CD4-positive, alpha-beta T cell treated with Interleukin-17A for 1 hour (primary cell): ENCODE results near the gene STX1A.
"Not testable (repeated sequence)": the region's sequence is repeated elsewhere in the genome, so short reads cannot be mapped to it uniquely, and the experiment has no call there.

Source experiments
- DNase-seq: peaks from one replicate; pipeline ENCODE4 v3.0.0-alpha.2; 2020

STX1A gene

DNA sequence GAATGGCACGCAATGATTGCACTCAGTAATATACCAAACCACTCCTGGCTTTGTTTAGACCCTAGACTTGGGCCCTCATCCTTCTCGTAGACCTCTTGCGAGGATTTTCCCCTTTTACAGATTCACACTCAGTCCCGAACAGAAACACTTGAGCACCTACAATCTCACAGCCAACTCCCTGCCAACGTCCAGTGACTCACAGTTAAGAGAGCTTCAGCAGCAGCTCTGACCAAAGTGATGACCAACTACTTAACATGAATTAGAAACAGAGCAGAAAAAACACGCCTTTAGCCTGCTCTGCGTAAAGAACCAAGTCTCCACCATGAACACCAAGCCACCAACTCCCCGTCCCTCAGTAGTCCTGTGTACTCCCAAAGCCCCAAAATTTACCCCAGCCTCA, 38.4 kb downstream of the STX1A start:
- DNase-seq, result no peak

DNA sequence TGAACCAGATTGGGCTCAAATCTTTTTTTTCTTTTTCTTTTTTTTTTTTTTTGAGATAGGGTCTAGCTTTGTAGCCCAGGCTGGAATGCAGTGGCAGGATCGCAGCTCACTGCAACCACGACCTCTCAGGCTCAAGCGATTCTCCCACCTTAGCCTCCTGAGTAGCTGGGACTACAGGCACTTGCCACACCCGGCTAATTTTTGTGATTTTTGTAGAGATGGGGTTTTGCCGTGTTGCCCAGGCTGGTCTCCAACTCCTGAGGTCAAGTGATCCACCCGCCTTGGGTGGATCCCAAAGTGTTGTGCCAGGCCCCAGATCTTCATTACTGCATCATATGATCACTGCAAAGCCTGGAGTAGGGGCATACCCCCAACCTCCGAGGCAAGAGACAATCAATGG, 39.0 kb downstream of the STX1A start:
- no peak for DNase-seq

DNA sequence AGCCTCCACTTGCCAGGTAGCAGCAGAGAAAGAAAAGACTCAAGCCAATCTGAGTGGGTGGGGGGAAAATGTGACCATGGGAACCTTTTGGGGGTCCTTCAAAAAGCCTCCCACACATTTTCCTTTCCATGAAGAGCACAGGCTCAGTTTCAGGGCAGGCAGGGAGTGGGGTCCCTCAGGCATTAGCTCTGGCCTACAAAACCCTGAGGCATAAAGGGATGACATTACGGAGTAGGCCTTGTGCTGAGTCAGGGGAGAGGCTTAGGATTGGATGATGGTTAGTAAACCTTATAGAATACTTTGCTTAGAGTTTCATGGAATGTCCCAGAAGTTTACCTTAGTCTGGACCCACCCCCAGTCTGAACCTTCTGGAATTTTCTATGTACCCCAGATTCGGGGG, 39.8 kb downstream of the STX1A start:
- DNase-seq, result no peak

DNA sequence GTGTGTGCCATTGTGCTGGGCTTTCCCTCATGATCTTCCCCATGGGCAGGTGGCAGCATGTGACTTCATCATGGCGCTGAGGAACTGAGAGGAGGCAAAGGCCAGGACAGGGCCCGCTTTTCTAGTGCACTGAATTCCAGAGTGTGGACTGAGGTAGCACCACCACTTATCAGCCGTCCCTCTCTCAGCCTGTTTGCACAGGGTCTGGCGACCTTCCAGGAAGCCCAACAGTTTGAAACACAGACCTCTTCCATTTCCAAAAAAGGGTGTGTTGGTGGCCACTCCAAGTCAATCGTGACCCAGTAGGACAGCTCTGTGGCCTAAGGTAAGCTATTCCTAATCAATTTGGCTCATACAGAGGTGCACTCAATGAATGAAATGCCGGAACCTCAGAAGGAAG, 40.6 kb downstream of the STX1A start:
- DNase-seq, result no peak

DNA sequence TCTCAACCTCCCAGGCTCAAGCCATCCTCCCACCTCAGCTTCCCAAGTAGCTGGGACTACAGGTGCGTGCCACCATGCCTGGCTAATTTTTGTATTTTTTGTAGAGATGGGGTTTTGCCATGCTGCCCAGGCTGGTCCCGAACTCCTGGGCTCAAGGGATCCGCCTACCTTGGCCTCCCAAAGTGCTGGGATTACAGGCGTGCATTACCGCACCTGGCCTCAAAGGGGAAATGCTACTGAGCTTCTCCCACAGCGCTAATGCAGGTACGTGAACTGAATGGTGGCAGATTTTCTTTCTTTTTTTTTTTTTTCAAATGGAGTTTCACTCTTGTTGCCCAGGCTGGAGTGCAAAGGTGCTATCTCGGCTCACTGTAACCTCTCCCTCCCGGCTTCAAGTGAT, 43.4 kb downstream of the STX1A start:
- DNase-seq, result not testable (repeated sequence)

DNA sequence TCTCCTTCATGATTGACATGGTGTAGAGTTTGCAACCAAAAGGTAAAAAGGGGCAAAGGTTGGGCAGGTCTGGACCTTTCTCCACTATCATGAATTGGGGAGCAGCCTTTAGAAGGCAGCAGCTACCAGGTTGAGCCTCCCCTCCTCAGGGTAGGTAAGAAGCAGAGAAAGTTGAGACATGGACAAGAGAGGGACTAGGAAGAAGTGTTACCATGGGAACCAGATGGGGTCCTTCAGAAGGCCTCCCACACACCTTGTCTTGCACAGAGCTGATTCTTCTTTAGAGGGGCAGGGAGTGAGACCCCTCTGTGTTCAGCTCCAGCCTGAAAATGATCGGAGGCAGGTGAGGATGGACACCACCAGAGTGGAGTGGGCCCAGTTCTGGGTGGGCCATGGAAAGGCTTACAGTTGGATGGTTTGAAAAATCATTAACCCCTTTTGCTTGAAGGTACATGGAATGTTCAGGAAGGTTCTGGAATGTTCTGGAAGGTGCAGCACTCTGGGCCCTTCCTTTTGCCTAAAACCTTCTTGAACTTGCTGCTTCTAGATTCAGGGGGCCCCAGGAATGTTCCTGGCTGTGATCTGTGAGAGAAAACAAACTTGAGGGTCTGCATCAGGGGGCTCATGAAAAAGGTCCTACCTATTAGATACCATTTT, 44.9 kb downstream of the STX1A start:
- DNase-seq, result no peak

DNA sequence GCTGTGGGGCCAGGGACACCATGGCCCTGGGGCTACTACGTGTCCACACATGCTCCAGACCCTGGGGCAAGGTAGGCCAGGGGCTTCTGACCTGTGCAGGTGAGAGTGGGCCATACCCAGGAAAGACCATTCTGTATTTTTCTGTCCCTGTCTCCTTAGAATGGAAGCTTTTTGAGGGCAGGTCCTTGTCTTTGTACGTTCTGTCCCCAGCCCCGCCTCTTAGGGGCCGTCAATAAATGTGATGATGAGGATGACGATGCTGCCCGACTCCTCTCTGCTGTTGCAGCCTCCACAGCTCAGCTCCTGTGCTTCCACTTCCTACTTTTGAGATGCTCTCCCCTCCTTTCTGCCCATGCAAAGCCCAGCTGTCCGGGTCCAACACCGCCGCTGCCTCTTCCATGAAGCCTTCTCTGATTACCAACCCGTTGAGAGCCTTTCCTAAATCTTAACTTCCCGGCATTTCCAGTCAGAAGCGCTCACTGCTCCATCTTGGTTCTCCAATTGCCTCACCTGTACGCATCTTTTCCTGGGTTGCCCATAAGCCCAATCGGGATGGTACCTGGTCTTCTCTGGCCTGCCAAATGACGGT, 47.5 kb downstream of the STX1A start:
- no peak for DNase-seq

DNA sequence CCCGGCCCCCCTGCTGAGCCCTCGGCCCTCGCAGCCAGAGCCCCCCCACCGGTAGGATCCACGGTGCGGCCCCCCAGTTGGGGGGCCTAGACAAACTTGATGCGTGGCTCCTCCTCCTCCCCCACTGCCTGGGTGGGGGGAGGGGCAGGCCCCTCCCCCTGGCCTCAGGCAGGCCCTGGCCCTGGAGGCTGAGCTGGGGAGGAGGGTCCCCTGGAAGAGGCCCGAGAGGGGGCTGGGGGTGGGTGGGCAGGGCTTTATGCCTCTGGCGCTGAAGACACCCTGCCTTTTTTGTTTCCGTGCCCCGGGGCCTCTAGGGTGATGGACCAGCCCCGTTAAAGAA, 48.2 kb downstream of the STX1A start:
- DNase-seq, result no peak

DNA sequence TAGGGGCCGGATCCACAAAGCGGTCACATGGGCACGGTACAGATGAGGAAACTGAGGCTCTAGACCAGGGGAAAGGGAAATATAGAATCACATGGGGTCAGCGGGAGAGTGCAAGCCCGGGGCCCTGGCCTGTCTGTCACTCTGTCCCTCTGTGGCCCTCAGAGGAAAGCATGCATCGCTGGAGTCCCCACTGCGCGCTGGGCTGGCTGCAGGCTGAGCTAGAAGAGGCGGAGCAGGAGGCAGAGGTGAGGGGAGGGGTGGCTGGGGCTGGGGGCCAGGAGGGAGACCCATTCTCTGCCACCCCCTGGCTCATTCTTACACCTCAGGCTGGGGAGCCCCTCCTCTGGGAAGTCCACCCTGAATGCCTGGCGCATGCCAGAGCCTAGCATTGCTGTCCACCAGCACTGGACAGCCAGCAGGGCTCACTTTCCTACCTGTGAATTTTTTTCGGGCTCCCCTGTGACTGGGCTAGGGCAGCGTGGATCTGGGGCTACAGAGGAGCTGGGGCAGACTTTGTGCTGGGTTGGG, 49.5 kb downstream of the STX1A start:
- DNase-seq, result no peak

DNA sequence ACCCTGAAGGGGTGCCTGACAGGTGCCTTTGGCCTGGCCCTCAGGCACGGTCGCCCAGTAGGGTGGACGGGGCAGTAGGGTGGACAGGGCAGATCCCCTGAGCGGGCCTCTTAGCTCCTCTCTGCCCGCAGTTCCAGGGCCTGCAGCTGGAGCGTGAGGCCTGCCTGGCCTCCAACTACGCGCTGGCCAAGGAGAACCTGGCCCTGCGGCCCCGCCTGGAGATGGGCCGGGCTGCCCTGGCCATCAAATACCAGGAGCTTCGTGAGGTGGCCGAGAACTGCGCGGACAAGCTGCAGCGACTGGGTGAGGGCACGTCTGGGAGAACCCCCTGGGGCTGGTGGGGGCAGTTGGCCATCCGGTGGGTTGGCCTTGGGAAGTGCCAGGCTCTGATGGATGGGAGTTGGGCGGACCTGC, 50.2 kb downstream of the STX1A start:
- no peak for DNase-seq

DNA sequence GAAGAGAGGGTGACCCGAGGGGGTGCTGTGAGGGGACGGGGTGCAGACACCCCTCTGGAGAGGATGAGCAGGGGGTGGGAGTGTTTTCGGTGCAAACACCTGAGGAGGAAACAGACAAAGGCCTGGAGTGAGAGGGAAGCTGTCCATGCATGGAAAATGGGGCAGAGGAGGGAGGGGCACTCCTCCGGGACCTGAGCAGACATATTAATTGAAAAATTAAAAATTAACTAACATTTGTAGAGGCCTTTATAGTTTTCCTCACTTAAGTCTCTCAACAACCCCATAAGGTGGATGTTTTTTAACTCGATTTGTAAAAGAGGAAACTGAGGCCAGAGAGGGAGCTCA, 50.6 kb downstream of the STX1A start:
- no peak for DNase-seq

DNA sequence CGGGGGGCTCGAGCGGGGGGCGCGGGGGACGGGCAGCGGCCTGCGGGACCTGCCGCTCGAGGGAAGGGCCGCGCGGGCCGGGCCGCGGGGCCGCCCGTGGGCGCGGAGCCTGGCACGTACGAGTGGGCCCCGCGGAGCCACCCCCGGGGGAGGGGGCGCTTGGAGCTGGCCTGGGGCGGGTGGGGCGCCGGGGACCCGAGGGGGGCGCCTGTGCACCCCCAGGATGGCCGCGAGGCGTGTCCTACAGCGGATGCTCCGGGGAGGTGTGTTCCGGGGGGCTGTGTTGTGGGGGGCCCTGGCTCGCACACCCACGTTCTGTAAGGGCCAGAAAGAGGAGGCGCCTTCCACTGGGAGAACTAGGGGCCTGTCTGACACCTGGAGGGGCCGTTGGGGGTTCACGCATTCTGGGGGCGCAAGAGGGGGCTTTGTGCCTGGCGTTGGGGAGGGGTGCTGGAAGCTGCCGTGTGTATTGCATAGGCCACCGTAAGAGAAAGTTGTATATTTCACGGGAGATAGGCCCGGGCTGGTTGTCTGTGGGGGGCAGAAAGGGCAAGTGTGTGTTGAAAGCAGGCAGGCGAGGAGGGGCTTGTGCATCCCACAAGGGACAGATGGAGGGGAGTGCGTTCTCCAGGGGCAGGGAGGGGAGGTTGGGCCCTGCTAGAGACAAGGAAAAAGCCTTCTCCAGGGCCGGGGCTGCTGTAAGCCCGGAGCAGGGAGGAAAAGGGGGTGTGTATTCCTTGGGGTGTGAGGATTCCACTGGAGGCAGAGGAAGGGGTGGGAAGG, 51.2 kb downstream of the STX1A start:
- DNase-seq, result no peak

DNA sequence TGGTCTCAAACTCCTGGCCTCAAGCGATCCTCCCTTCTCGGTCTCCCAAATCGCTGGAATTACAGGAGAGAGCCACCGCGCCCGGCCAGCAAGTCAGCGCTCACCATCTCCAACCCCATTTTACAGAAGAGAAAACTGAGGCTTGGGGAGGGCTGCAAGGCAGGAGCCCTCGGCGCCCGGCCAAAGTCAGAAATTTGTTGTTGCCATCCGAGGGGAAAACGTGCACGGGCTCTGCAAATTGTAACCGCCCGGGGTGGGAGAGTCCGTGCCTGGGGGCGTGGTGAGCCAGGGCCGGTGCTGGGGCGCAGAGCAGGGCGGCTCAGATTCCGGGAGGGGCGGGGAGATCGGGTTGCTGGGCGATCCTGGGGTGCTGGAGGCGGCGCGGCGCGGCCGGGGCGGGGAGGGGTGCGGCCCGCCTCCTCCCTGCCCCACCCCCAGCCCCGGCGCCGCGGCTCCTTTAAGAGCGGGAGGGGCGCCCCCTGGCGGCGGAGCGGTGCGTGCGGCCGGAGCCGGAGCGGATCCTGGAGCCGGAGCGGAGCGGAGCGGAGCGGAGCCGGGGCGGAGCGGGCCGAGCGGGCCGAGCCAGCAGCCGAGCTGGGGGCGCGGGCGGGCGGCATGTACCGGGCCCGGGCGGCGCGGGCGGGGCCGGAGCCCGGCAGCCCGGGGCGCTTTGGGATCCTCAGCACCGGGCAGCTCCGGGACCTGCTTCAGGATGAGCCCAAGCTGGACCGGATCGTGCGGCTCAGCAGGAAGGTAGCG, 51.9 kb downstream of the STX1A start, which contains the start of gene VPS37D:
TSS of gene VPS37D (plus strand) at position 488 of the 759 bp plus-strand sequence. CDS start at position 616, 128 bp downstream.
- peak; percentile 93 for DNase-seq

DNA sequence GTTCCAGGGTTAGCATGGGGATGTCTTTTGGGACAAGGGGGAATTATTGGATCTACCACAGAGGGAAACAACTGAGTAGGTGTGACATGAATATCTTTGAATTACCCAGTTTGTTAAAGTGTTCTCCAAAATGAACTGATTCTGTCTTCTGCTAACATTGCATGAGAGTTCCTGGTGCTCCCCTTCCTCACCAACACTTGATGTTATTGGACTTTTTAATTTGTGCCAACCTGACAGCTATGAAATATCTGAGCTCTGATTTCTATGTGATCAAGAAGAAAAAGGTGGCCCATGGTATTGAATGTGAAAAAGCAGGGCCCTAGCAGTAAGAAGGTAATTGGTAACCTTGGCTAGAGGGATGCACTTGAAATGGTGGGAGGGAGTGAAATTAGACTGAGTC, 56.4 kb downstream of the STX1A start:
- no peak for DNase-seq

DNA sequence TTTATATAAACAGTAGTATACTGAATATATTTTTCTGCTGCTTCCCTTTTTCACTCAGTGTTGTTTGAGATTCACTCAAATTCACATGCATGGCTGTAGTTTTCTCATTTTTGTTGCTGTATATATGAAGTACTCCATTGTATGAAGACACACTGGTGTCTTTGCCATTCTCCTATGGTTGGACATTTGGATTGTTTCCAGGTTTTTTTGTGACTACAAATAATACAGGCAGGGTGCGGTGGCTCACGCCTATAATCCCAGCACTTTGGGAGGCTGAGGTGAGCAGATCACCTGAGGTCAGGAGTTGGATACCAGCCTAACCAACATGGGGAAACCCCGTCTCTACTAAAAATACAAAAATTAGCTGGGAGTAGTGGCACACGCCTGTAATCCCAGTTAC, 58.9 kb downstream of the STX1A start:
- not testable (repeated sequence) for DNase-seq

DNA sequence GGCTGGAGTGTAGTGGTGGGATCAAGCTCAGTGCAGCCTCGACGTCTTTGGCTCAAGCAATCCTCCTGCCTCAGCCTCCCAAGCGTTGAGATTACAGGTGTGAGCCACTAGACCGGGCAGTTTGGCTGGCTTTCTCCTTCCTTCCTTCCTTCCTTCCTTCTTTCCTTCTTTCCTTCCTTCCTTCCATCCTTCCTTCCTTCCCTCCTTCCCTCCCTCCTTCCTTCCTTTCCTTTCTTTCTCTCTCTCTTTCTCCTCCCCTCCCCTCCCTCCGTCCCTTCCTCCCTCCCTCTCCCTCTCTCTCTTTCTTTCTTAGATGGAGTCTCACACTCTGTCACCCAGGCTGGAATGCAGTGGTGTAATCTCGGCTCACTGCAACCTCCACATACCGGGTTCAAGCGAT, 59.5 kb downstream of the STX1A start:
- no peak for DNase-seq

DNA sequence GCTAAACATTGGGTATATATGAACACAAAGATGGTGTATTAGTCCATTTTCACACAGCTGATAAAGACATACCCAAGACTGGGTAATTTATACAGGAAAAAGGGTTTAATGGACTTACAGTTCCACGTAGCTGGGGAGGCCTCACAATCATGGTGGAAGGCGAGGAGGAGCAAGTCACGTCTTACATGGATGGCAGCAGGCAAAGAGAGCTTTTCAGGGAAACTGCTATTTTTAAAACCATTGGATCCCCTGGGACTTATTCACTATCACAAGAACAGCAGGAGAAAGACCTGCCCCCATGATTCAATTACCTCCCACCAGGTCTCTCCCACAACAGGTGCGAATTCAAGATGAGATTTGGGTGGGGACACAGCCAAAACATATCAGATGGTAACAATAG, 64.2 kb downstream of the STX1A start:
- DNase-seq, result not testable (repeated sequence)

DNA sequence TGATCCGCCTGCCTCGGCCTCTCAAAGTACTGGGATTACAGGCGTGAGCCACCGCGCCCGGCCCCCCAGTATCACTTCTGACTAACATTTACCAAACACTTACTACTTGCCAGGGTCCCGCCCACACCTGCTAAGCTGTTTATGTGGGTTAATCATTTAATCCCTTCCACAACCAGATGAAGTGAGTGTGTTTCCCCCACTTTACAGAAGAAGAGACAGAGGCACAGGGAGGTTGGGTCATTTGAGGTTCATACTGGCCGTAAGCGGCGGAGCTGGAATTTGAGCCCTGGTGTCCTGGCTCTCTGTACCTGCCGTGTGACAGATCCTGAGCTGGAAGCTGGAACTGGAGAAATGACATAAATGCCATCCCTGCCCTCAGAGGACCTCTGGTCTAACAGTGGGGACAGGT, 66.9 kb downstream of the STX1A start:
- DNase-seq, result no peak

DNA sequence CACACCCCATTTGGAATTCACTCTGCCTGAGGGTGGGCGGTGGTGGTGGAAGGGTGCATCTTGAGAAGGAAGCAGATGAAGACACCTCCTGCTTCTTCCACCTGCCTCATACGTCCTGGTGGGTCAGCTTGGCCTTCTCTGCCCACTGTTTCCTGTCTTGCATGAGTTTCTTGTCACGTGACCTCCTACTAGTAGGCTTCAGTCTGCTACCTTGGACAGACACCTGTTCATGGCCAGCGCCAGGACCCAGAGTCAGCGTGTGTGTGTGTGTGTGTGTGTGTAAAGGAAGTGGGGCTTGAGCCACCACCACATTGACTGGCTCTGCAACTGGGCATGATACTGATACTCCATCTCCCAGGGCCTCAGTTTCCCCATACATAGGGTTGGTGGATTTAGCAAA, 68.9 kb downstream of the STX1A start:
- DNase-seq, result no peak

DNA sequence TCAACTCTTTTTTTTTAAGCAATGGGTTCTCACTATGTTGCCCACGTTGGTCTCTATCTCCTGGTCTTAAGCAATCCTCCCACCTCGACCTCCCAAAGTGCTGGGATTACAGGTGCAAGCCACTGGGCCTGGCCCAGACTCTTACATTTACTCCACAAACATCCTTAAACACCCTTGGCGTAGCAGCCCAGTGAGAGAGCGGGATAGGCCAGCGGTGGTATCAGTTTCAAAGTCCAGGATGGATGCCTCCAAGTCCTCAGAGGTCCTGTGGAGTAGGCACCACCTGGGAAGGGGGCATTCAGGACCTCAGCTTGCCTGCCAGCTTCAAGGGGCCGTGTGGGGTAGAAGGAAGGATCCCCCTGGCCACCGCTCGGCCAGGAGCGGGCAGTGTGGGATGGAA, 69.9 kb downstream of the STX1A start:
- no peak for DNase-seq
